H9 (cell line): ENCODE measurements around the gene RBM38. TPM values are rescaled to one million over a fixed set of nuclear protein-coding genes. Genes with fewer than 3 reads are reported as not detected.

ENCODE experiments used
- DNase-seq: peaks from one replicate; pipeline ENCODE4 v3.0.0-alpha.2; 2017
- H2AFZ ChIP-seq: one replicate; pipeline ENCODE4 v1.6.1; 2013; ENCODE audit warnings: mild to moderate bottlenecking, low read length, control low read depth, moderate library complexity
- H2AK5ac ChIP-seq: 2 replicates; pipeline ENCODE4 v1.6.1; 2013; ENCODE audit warnings: low read length, control low read depth, mixed read lengths; ENCODE audit not compliant: insufficient read length
- H2BK120ac ChIP-seq: one replicate; pipeline ENCODE4 v1.6.1; 2013; ENCODE audit warnings: low read depth, mild to moderate bottlenecking, low read length, control low read depth, inconsistent platforms; ENCODE audit not compliant: poor library complexity, severe bottlenecking
- H2BK12ac ChIP-seq: 2 replicates; pipeline ENCODE4 v1.6.1; 2013; ENCODE audit warnings: low read length, control low read depth, mixed read lengths, low read depth; ENCODE audit not compliant: insufficient read length
- H2BK15ac ChIP-seq: 2 replicates; pipeline ENCODE4 v1.6.1; 2013; ENCODE audit warnings: low read depth, low read length, control low read depth
- H2BK20ac ChIP-seq: one replicate; pipeline ENCODE4 v1.6.1; 2013; ENCODE audit warnings: low read depth, mild to moderate bottlenecking, low read length, control low read depth, inconsistent platforms; ENCODE audit not compliant: poor library complexity, severe bottlenecking
- H2BK5ac ChIP-seq: 2 replicates; pipeline ENCODE4 v1.6.1; 2013; ENCODE audit warnings: low read length, control low read depth, mixed read lengths; ENCODE audit not compliant: insufficient read length
- H3K14ac ChIP-seq: 2 replicates; pipeline ENCODE4 v1.6.1; 2013; ENCODE audit warnings: low read length, control low read depth; ENCODE audit not compliant: insufficient read depth
- H3K18ac ChIP-seq: 2 replicates; pipeline ENCODE4 v1.6.1; 2013; ENCODE audit warnings: low read depth, mild to moderate bottlenecking, mixed read lengths, low read length, control low read depth; ENCODE audit not compliant: insufficient read length
- H3K23ac ChIP-seq: 2 replicates; pipeline ENCODE4 v1.6.1; 2013; ENCODE audit warnings: low read length, control low read depth, mixed read lengths, low read depth; ENCODE audit not compliant: insufficient read length
- H3K23me2 ChIP-seq: 2 replicates; pipeline ENCODE4 v1.6.1; 2013; ENCODE audit warnings: low read depth, mild to moderate bottlenecking, mixed read lengths, low read length, control low read depth; ENCODE audit not compliant: insufficient read length, poor library complexity, severe bottlenecking
- H3K27ac ChIP-seq: 2 replicates; pipeline ENCODE4 v1.5.1; 2013; ENCODE audit warnings: low read length, control low read depth, mixed read lengths, low read depth; ENCODE audit not compliant: insufficient read length
- H3K27me3 ChIP-seq: 2 replicates; pipeline ENCODE4 v1.6.1; 2013; ENCODE audit warnings: low read length, control low read depth, inconsistent platforms; ENCODE audit not compliant: insufficient read depth
- H3K4ac ChIP-seq: 2 replicates; pipeline ENCODE4 v1.6.1; 2013; ENCODE audit warnings: low read depth, mild to moderate bottlenecking, control low read depth, inconsistent platforms, low read length, moderate library complexity
- H3K4me1 ChIP-seq: 2 replicates; pipeline ENCODE4 v1.6.1; 2013; ENCODE audit warnings: low read length, control low read depth, inconsistent platforms; ENCODE audit not compliant: insufficient read depth
- H3K4me2 ChIP-seq: 2 replicates; pipeline ENCODE4 v1.6.1; 2013; ENCODE audit warnings: low read length, control low read depth, mixed read lengths; ENCODE audit not compliant: insufficient read length, insufficient read depth
- H3K56ac ChIP-seq: 2 replicates; pipeline ENCODE4 v1.6.1; 2013; ENCODE audit warnings: low read depth, mild to moderate bottlenecking, mixed read lengths, low read length, control low read depth; ENCODE audit not compliant: insufficient read length
- H3K79me1 ChIP-seq: 2 replicates; pipeline ENCODE4 v1.6.1; 2013; ENCODE audit warnings: low read depth, mild to moderate bottlenecking, moderate library complexity, low read length, control low read depth, inconsistent platforms; ENCODE audit not compliant: insufficient read depth, poor library complexity, severe bottlenecking
- H3K79me2 ChIP-seq: 2 replicates; pipeline ENCODE4 v1.6.1; 2013; ENCODE audit warnings: low read length, control low read depth, inconsistent platforms; ENCODE audit not compliant: insufficient read depth
- H3K9ac ChIP-seq: 2 replicates; pipeline ENCODE4 v1.6.1; 2013; ENCODE audit warnings: low read length, control low read depth, mixed read lengths; ENCODE audit not compliant: insufficient read length; ENCODE audit errors: extremely low read depth
- H3K9me3 ChIP-seq: one replicate; pipeline ENCODE4 v1.6.1; 2013; ENCODE audit warnings: low read depth, low read length, inconsistent platforms; ENCODE audit not compliant: control insufficient read depth
- H3T11ph ChIP-seq: one replicate; pipeline ENCODE4 v1.6.1; 2013; ENCODE audit warnings: mild to moderate bottlenecking, low read length, control low read depth, inconsistent platforms
- H4K20me1 ChIP-seq: one replicate; pipeline ENCODE4 v1.6.1; 2013; ENCODE audit not compliant: control insufficient read depth, insufficient read length, insufficient read depth
- H4K5ac ChIP-seq: 2 replicates; pipeline ENCODE4 v1.6.1; 2013; ENCODE audit warnings: low read depth, mild to moderate bottlenecking, mixed read lengths, low read length, control low read depth; ENCODE audit not compliant: insufficient read length
- H4K8ac ChIP-seq: replicated peaks from 2 replicates; pipeline ENCODE4 v1.6.1; 2013; ENCODE audit warnings: low read length, control low read depth, mixed read lengths, low read depth; ENCODE audit not compliant: insufficient read length
- H4K91ac ChIP-seq: 2 replicates; pipeline ENCODE4 v1.6.1; 2013; ENCODE audit warnings: low read depth, mild to moderate bottlenecking, moderate library complexity, mixed read lengths, low read length, control low read depth; ENCODE audit not compliant: insufficient read length
- H3K27ac Mint-ChIP-seq, 3 experiments: 2 replicates in 2 of 3; 3 replicates in 1 of 3; pipeline ENCODE4 v1.8.0; 2020 to 2021; ENCODE audit warnings: mixed read lengths in 3 of 3, mild to moderate bottlenecking in 1 of 3, moderate library complexity in 1 of 3
- H3K27me3 Mint-ChIP-seq: 2 replicates; pipeline ENCODE4 v1.8.0; 2021; ENCODE audit warnings: low read depth, mild to moderate bottlenecking, moderate library complexity, mixed read lengths
- H3K36me3 Mint-ChIP-seq, 3 experiments: 2 replicates in 2 of 3; 3 replicates in 1 of 3; pipeline ENCODE4 v1.8.0; 2020 to 2021; ENCODE audit warnings: low read depth in 3 of 3, mixed read lengths in 3 of 3; ENCODE audit not compliant: insufficient read depth in 1 of 3
- H3K4me1 Mint-ChIP-seq, 2 experiments: 2 replicates each; pipeline ENCODE4 v1.8.0; 2020; ENCODE audit warnings: mixed read lengths in 2 of 2
- H3K4me3 Mint-ChIP-seq, 2 experiments: 2 replicates in 1 of 2; 3 replicates in 1 of 2; pipeline ENCODE4 v1.8.0; 2020 to 2021; ENCODE audit warnings: mild to moderate bottlenecking in 2 of 2, mixed read lengths in 2 of 2, moderate library complexity in 1 of 2
- H3K9me3 Mint-ChIP-seq, 2 experiments: 2 replicates in 1 of 2; 3 replicates in 1 of 2; pipeline ENCODE4 v1.8.0; 2020; ENCODE audit warnings: mild to moderate bottlenecking in 2 of 2, mixed read lengths in 2 of 2, moderate library complexity in 1 of 2
- CTCF ChIP-seq: fragments of 200-600 bp; sonication (generic); conservative IDR thresholded peaks from 3 replicates; pipeline ENCODE4 v1.8.0; 2021; ENCODE audit warnings: antibody characterized with exemption, mild to moderate bottlenecking
- WGBS: extraction: QIAGEN DNeasy Blood & Tissue Kit; methylation state at CpG from one replicate; pipeline ENCODE4 v1.1.7; 2013; ENCODE audit warnings: missing lambda C conversion rate, low lambda C conversion rate, mixed read lengths; ENCODE audit not compliant: insufficient read length; ENCODE audit errors: extremely low coverage; 5-methylcytosine and 5-hydroxymethylcytosine counted together
- total RNA-seq: library from RNA; stranded (reverse); gene quantifications from 2 replicates; pipeline ENCODE4 v1.2.1, GENCODE V29; 2021

The RBM38 gene
- total RNA-seq, 1 experiment from 2014 or later: 66.8 TPM

DNA sequence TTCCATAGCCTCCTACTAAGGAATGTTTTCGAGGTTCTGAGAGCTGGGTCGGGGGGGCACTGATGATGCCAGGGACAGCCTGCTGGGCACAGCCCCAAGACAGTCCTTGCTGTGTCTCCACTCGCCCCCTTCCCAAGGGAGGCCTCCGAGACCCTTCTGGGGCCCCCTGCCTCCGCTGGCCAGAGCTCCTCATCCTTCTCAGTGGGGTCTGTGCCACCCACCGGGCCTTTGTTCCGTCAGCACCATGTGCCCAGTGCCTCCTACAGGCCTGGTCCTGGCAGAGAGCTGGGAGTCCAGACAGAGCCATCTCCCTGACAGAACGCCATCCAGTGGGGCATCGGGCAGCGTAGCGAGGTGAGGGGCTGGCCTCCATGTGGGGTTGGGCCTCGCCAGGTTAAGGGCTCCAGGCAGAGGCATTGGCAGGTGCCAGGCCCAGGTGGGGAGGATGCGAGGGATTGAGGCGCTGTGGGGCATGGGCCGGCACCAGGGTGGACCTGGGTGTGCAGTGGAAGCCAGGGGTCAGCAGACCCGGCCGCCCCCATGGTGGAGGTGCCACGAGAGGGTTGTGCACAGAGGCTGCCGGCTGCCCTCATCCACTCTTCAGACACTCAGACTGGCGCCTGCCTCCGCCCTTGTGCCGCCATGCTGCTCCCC, 13.3 kb downstream of the RBM38 start:
- H3K27ac Mint-ChIP-seq: no peak overlapping the region; a peak in 1 of 7 replicates
- H2AK5ac ChIP-seq: no peak overlapping the region
- H3K23me2 ChIP-seq: no peaks in the 10 kb centered on the region
- H3K27me3 Mint-ChIP-seq: no peaks in the 10 kb centered on the region; the same call in 1 of the 2 replicates
- no peak overlapping the region for H3T11ph ChIP-seq
- H3K9me3 Mint-ChIP-seq: no peaks in the 10 kb centered on the region
- no peak overlapping the region for H4K8ac ChIP-seq
- H3K23ac ChIP-seq: no peak overlapping the region
- H3K18ac ChIP-seq: no peak overlapping the region
- no peak overlapping the region for H2BK120ac ChIP-seq
- WGBS: no CpG with 5 or more reads among the region's 22 CpGs
- H2BK5ac ChIP-seq: no peak overlapping the region
- no peak overlapping the region for H3K4me2 ChIP-seq
- no peak overlapping the region for H2BK15ac ChIP-seq
- H3K4ac ChIP-seq: no peak overlapping the region
- H3K9ac ChIP-seq: no peak overlapping the region
- no peak overlapping the region for H3K4me3 Mint-ChIP-seq
- no peak overlapping the region for H3K27ac ChIP-seq
- no peak overlapping the region for H3K56ac ChIP-seq
- no peak overlapping the region for H2BK12ac ChIP-seq
- H4K91ac ChIP-seq: no peak overlapping the region
- H3K79me1 ChIP-seq: no peaks in the 10 kb centered on the region
- H3K36me3 Mint-ChIP-seq: peaks cover 17 to 71% (median 63%) of the 10 kb centered on the region in 3 experiments
- no peaks in the 10 kb centered on the region for H3K79me2 ChIP-seq
- H4K20me1 ChIP-seq: no peaks in the 10 kb centered on the region
- 0 out of 4 replicates have a peak, but pooled peaks cover 0 to 5% of the 10 kb centered on the region in 2 experiments for H3K4me1 Mint-ChIP-seq
- TF ChIP-seq CTCF: no peak
- DNase-seq: no peak
- no peaks in the 10 kb centered on the region for H3K4me1 ChIP-seq
- no peak overlapping the region for H4K5ac ChIP-seq
- no peak overlapping the region for H2AFZ ChIP-seq
- no peaks in the 10 kb centered on the region for H3K27me3 ChIP-seq
- H3K14ac ChIP-seq: no peak overlapping the region; the same call in 1 of the 2 replicates
- H3K9me3 ChIP-seq: no peaks in the 10 kb centered on the region
- H2BK20ac ChIP-seq: no peak overlapping the region
